Uterus (tissue), 2 donors: ENCODE measurements around the gene GNG7.

Source experiments
- CTCF ChIP-seq, 4 experiments: fragments of 200-600 bp in 2 of 4; fragments of 450-650 bp in 2 of 4; sonication (generic) in 2 of 4; IDR thresholded peaks; one replicate each; pipeline ENCODE4 v1.5.1; 2016 to 2019; ENCODE audit warnings: antibody characterized with exemption in 4 of 4, mild to moderate bottlenecking in 2 of 4, moderate library complexity in 1 of 4
- POLR2A ChIP-seq, 2 donors: fragments of 450-650 bp; IDR thresholded peaks; one replicate each; pipeline ENCODE4 v1.6.1; 2016; ENCODE audit warnings: antibody characterized with exemption in 2 of 2, mild to moderate bottlenecking in 1 of 2, moderate library complexity in 1 of 2

- TF ChIP-seq CTCF (IDR thresholded peaks at IDR 0.05): peak in 2 of 4 experiments; percentile 20 to 46
- peak; percentile 27 to 30 for TF ChIP-seq POLR2A (IDR thresholded peaks at IDR 0.05)
These were observed 99.9 kb downstream of the GNG7 start for GRCh38 chr19:2602391-2603181.
